H54 (cell line): Measurements from ENCODE around the gene RNF115.

Experiments used
- DNase-seq: peaks from one replicate; pipeline ENCODE4 v3.0.0; 2011; ENCODE audit warnings: low spot score, mixed read lengths; ENCODE audit not compliant: insufficient read length
- FAIRE-seq: peaks from 3 replicates; lab custom pipeline; 2011; peaks lifted over from hg19 to GRCh38; lab: Jason Lieb, UNC
- POLR2A ChIP-seq: IDR thresholded peaks from 2 replicates; pipeline ENCODE4 v1.6.1; 2011; ENCODE audit warnings: low read depth, mild to moderate bottlenecking, low read length

The RNF115 gene

GRCh38 chr1:145823565-145824498 lies at the start of gene RNF115, which contains the start of gene POLR3C:
Gene RNF115 (minus strand): TSS chr1:145824095. CDS start chr1:145823873, 222 bp downstream.
Gene POLR3C (plus strand): TSS chr1:145824200. CDS start chr1:145825777, 1,577 bp downstream.
- FAIRE-seq (no peak), DNase-seq (peak; percentile 71)
- peak; percentile 83 for TF ChIP-seq POLR2A

DNA sequence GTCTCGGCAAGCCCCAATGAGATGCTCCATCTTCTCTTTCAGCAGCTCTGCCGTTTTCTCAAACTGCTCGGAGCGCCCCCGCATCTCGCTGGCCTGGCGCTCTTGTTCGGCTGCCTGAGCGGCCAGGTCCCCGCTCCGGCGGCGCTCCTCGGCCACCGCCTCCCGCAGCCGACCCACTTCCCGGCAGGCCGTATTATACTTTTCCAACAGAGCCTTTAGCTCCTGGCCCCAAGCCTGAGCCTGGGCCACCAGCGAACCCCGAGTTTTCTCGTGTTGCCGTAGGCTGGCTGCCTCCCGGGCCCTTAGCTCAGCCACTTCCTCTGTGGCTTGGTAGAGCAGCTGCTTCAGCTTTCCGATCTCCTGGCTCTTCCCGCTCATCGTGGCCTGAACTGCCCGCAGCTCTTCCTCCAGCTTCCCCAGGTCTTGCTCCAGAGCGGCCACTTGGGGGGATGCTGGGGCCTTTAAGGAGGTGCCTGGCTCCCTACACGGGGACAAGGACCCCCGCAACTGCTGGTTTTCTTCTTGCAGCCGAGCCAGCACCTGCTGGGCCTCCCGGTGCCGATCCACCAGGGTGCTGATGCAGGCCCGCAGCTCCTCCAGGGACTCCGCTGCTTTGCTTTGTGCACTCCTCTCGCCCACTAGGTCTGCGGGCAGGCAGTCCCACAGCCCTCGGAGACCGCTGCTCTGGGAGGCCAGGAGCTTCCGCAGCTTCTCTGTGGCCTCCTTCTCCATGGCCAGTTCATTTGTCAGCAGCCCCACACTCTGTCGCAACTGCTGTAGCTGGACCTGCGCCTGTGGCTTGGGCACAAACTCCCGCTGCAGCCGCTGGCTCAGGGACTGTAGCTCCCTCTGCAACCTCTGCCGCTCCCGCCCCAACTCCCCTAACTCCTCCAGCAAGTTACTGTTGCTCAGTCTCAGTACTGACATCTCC lies 48.4 kb upstream of the RNF115 start:
- FAIRE-seq (no peak), DNase-seq (no peak)
- no peak for TF ChIP-seq POLR2A

DNA sequence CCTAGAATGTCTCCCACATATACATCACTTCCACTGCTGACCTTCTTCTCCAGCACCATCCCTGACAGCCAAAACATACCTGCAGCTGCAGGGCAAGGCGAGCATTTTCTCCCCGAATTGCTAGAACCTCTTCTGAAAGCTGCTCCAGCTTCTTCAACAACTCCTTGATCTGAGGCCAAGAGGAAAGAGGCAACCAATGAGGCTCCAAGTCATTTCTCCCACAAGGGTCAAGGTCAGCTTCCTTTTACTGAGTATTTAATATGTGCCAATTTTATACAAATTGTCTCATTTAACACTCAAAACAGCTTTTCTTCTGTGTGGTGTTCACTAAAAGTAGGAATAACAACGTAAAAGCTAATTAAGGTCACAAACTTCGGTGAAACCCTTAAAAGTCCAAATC lies 44.3 kb upstream of the RNF115 start:
- TF ChIP-seq POLR2A, result no peak
- DNase-seq, result no peak
- FAIRE-seq, result no peak

DNA sequence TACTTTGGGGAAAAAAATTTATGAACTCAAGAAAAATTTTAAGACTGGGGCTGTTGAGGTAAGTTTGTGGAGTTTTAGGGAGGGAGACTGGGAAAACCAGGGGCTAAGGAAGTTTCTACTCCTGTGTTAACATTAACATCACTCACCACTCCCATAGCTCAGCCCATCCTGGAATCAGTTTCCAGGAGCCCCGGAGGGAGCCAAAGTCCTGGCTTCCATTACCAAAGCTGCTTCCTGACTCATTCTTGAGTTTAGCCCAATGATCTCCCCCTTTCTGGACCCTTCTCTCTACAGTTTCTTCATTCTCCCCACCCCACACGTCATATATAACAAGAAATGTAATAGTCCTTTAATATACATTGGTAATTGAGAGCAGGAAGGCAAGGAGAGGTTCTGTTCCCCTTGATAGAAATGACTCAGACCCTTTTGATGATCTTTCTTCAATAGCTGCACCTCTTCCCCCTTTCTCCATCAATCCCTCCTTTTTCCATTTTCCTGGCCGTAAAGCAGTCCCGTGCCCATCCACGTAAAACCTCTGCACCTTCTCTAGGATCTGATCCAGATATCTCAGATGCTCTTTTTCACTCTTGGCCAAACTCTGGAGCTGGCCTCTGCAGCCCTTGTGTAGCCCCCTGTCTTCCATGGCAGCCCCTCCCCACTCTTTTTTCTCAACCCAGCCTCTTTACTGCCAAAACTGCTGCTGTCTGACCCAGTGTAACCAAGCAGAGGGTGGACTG lies 39.6 kb upstream of the RNF115 start:
- no peak for FAIRE-seq
- TF ChIP-seq POLR2A, result no peak
- no peak for DNase-seq

- DNase-seq (peak; percentile 90), FAIRE-seq (no peak)
- peak; percentile 84 for TF ChIP-seq POLR2A
Observed at GRCh38 chr1:145859491-145860023, 35.7 kb upstream of the RNF115 start.

- FAIRE-seq, result no peak
- DNase-seq, result peak; percentile 85
- peak; percentile 75 for TF ChIP-seq POLR2A
Observed at GRCh38 chr1:145858901-145859490, 35.1 kb upstream of the RNF115 start, which contains the start of gene PIAS3. Gene PIAS3 (minus strand): TSS chr1:145859081. CDS start chr1:145858990, 91 bp downstream.

DNA sequence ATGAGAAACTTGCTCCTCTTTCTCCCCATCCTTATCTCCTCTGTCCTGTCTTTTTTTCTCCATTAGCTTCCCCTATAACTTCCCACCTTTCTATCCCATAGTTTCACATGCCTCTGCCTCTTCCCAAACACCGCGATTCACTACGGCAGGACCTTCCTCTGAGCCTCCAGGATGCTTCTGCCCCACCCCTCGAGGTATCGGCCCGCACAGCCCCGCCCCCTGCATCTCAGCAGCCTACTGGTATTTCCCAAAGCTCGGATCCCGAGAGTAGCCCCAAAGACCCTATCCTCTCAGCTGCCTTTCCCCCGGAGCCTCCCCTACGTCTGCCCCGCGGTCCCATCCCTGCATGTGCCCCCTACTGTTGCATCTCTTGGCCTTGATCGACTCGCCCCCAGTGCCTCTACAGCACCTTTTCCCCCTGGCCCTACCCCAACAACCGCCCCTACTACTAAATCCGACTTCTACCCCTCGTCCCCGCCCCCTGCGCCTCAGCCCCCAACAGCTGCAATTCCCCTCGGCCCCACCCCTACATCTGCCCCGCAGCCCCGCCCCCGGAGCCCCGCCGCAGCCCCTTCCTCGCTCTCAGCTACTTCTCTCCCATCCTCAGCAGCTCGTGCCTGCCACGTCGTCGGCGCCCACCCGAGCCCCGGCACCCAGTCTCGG lies 34.5 kb upstream of the RNF115 start:
- DNase-seq (peak; percentile 42), FAIRE-seq (no peak)
- TF ChIP-seq POLR2A, result no peak

DNA sequence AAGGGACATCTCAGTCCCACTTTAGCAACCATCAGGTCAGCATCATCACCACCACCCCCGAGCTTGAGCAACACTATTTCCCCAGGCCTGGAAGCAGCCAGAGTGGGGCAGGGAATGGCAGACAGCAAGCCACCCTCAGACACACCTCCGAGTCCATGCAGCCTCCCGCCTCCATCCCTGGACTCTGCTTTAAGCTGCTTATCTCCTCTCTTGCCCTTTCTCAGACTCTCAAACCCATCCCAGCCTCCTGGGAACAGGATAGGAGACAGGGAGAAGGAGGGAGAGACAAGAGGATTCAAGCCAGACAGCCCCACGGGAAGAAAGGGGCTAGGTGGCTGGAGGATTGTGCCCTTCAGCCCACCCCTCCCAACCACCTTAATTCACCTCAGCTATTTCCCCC lies 33.3 kb upstream of the RNF115 start:
- FAIRE-seq, result no peak

GRCh38 chr1:145855426-145855948 lies 31.6 kb upstream of the RNF115 start:
- TF ChIP-seq POLR2A, result no peak
- DNase-seq (no peak), FAIRE-seq (no peak)

More for the DNA sequence above, 33.3 kb upstream of the RNF115 start:
- no peak for DNase-seq
- no peak for TF ChIP-seq POLR2A

DNA sequence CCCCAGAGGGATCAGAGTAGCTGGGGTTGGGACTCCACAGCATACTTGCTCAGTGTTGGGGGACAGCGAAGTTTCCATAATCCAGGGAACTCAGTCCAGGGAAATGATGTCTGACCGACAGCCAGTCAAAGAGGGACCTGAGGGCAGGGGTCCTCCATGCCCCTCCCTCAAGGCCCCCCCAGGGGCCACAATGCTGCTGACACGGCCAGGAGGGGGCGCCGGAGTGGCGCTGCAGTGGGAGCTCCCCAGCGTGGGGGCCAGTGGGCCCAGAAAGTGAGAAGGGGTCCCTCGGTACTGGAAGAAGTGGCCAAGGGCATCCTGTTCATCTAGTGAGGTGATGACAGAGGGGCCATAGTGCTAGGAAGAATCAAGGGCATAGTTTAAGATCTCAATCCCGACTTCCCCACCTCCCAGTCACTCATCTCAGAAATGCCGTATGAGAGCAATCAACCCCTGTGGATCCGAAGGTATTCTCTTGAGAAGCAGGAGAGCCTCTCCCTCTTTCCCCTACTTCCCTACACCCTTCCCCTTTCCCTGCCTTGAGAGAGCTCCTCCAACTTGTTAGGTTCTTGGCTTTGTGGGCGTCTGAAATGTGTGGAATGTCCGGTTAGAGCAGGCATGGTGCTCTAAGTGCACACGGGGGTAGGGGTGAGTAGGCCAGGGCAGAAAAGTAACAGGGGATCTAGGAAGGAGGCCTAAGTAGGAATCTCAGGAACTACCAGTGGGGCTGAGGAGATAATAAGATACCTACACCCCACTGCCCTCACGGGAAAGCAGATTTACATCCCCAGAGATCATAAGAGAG lies 25.7 kb upstream of the RNF115 start:
- FAIRE-seq (no peak), DNase-seq (peak; percentile 49)
- TF ChIP-seq POLR2A, result no peak

- DNase-seq, result no peak
- no peak for FAIRE-seq
- TF ChIP-seq POLR2A, result no peak
Observed at GRCh38 chr1:145847827-145848226, 23.9 kb upstream of the RNF115 start.
